IMR-90 (cell line): Measurements from ENCODE around the gene RELN. TPM values are rescaled to one million over a fixed set of nuclear protein-coding genes. Genes with fewer than 3 reads are reported as not detected.

Source experiments
- ATAC-seq: fragments of 200-7000 bp; cut with Tn5 transposase; 2 replicates; pipeline ENCODE4 v1.9.1; 2020; ENCODE audit warnings: low read depth, mild to moderate bottlenecking, moderate library complexity
- BruUV-seq: library from RNA; stranded (reverse); fragments of 400-500 nt; replicated peaks from 2 replicates; lab custom pipeline; 2021; lab: Mats Ljungman, UMichigan
- CTCF ChIA-PET: fragments of 300-600 bp; formaldehyde crosslinking; extraction: SDS; loops from one replicate; lab custom pipeline; 2021; ENCODE audit warnings: antibody characterized with exemption; lab: Yijun Ruan, JAX
- POLR2A ChIA-PET: fragments of 300-600 bp; sonication (Branson Sonifier 250); formaldehyde crosslinking; loops from one replicate; lab custom pipeline; 2022; ENCODE audit warnings: antibody characterized with exemption; ENCODE audit not compliant: unreplicated experiment; lab: Charles Lee
- DNase-seq: peaks from one replicate; pipeline ENCODE4 v3.0.0; 2013
- H2AFZ ChIP-seq: replicated peaks from 2 replicates; pipeline ENCODE3; 2013; ENCODE audit warnings: low read length, mild to moderate bottlenecking; ENCODE audit not compliant: poor library complexity
- H2AK5ac ChIP-seq: 2 replicates; pipeline ENCODE4 v1.6.1; 2013; ENCODE audit warnings: low read depth, low read length, inconsistent platforms
- H2AK9ac ChIP-seq: replicated peaks from 2 replicates; pipeline ENCODE3; 2013; ENCODE audit warnings: mild to moderate bottlenecking, low read depth, low read length, moderate library complexity; ENCODE audit not compliant: poor library complexity
- H2BK120ac ChIP-seq: 2 replicates; pipeline ENCODE4 v1.6.1; 2013; ENCODE audit warnings: low read depth, low read length, inconsistent platforms
- H2BK15ac ChIP-seq: 3 replicates; pipeline ENCODE4 v1.6.1; 2013; ENCODE audit warnings: low read depth, low read length, inconsistent platforms
- H2BK20ac ChIP-seq: 2 replicates; pipeline ENCODE4 v1.6.1; 2013; ENCODE audit warnings: low read depth, mild to moderate bottlenecking, inconsistent platforms, low read length, moderate library complexity
- H2BK5ac ChIP-seq: 2 replicates; pipeline ENCODE4 v1.6.1; 2013; ENCODE audit warnings: mild to moderate bottlenecking, low read depth, low read length, inconsistent platforms; ENCODE audit not compliant: poor library complexity, severe bottlenecking
- H3K14ac ChIP-seq: replicated peaks from 2 replicates; pipeline ENCODE4 v1.6.1; 2013; ENCODE audit warnings: low read depth, low read length, inconsistent platforms
- H3K18ac ChIP-seq: 2 replicates; pipeline ENCODE4 v1.6.1; 2013; ENCODE audit warnings: low read depth, low read length, control low read depth
- H3K23ac ChIP-seq: 2 replicates; pipeline ENCODE4 v1.6.1; 2013; ENCODE audit warnings: low read depth, low read length, inconsistent platforms
- H3K27ac ChIP-seq: 2 replicates; pipeline ENCODE4 v1.5.1; 2013; ENCODE audit warnings: mild to moderate bottlenecking, control low read depth, low read length; ENCODE audit not compliant: insufficient read depth
- H3K27me3 ChIP-seq: 2 replicates; pipeline ENCODE4 v1.6.1; 2013; ENCODE audit warnings: low read length; ENCODE audit not compliant: control insufficient read depth, insufficient read depth
- H3K36me3 ChIP-seq: 2 replicates; pipeline ENCODE4 v1.6.1; 2013; ENCODE audit warnings: low read length, mixed read lengths; ENCODE audit not compliant: control insufficient read depth, insufficient read depth
- H3K4ac ChIP-seq: 2 replicates; pipeline ENCODE4 v1.6.1; 2013; ENCODE audit warnings: low read depth, low read length, inconsistent platforms
- H3K4me1 ChIP-seq: 2 replicates; pipeline ENCODE4 v1.6.1; 2013; ENCODE audit warnings: low read length, mixed read lengths; ENCODE audit not compliant: control insufficient read depth, insufficient read depth
- H3K4me2 ChIP-seq: 2 replicates; pipeline ENCODE4 v1.6.1; 2013; ENCODE audit warnings: low read depth, mild to moderate bottlenecking, control low read depth, low read length, moderate library complexity
- H3K4me3 ChIP-seq: 2 replicates; pipeline ENCODE4 v1.5.1; 2013; ENCODE audit warnings: low read depth, mild to moderate bottlenecking, control low read depth, low read length, moderate library complexity; ENCODE audit not compliant: insufficient read depth
- H3K56ac ChIP-seq: 2 replicates; pipeline ENCODE4 v1.6.1; 2013; ENCODE audit warnings: low read length, inconsistent platforms; ENCODE audit not compliant: insufficient read depth; ENCODE audit errors: extremely low read depth
- H3K79me1 ChIP-seq, 2 experiments: 2 replicates each; pipeline ENCODE4 v1.6.1; 2013; ENCODE audit warnings: low read length in 2 of 2, inconsistent platforms in 1 of 2, low read depth in 1 of 2
- H3K9ac ChIP-seq: 2 replicates; pipeline ENCODE4 v1.6.1; 2013; ENCODE audit warnings: low read depth, low read length, control low read depth
- H3K9me1 ChIP-seq: 2 replicates; pipeline ENCODE4 v1.6.1; 2013; ENCODE audit warnings: low read length, inconsistent platforms; ENCODE audit not compliant: insufficient read depth
- H3K9me3 ChIP-seq: 2 replicates; pipeline ENCODE4 v1.6.1; 2013; ENCODE audit warnings: low read length; ENCODE audit not compliant: control insufficient read depth, insufficient read depth
- H4K20me1 ChIP-seq: 2 replicates; pipeline ENCODE4 v1.6.1; 2013; ENCODE audit warnings: low read length, inconsistent platforms; ENCODE audit not compliant: insufficient read depth
- H4K5ac ChIP-seq: 2 replicates; pipeline ENCODE4 v1.6.1; 2013; ENCODE audit warnings: mild to moderate bottlenecking, low read depth, low read length, control low read depth
- H4K8ac ChIP-seq, 2 experiments: 2 replicates each; pipeline ENCODE4 v1.6.1; 2013; ENCODE audit warnings: low read depth in 2 of 2, low read length in 2 of 2, control low read depth in 1 of 2, inconsistent platforms in 1 of 2
- H4K91ac ChIP-seq: 2 replicates; pipeline ENCODE4 v1.6.1; 2013; ENCODE audit warnings: low read depth, low read length, inconsistent platforms; ENCODE audit not compliant: insufficient read depth
- BHLHE40 ChIP-seq: fragments of 150-350 bp; IDR thresholded peaks from 2 replicates; pipeline ENCODE4 v1.6.1; 2016; ENCODE audit warnings: mild to moderate bottlenecking, low read depth, low read length
- CEBPB ChIP-seq: IDR thresholded peaks from 2 replicates; pipeline ENCODE4 v1.6.1; 2012; ENCODE audit warnings: low read depth, low read length, improper control_type of control experiment
- CHD1 ChIP-seq: IDR thresholded peaks from 2 replicates; pipeline ENCODE4 v1.6.1; 2012; ENCODE audit warnings: low read depth, low read length, improper control_type of control experiment
- CTCF ChIP-seq: conservative IDR thresholded peaks from 2 replicates; pipeline ENCODE4 v1.5.1; 2012; ENCODE audit warnings: mild to moderate bottlenecking, low read depth, low read length, improper control_type of control experiment
- ELK1 ChIP-seq: fragments of 150-350 bp; IDR thresholded peaks from 2 replicates; pipeline ENCODE4 v1.6.1; 2016; ENCODE audit warnings: low read depth, mild to moderate bottlenecking, low read length, moderate library complexity, borderline replicate concordance
- FOS ChIP-seq: fragments of 150-350 bp; IDR thresholded peaks from 2 replicates; pipeline ENCODE4 v1.6.1; 2016; ENCODE audit warnings: low read depth, low read length
- MAFK ChIP-seq: IDR thresholded peaks from 2 replicates; pipeline ENCODE4 v1.6.1; 2012; ENCODE audit warnings: low read depth, low read length, improper control_type of control experiment
- MAZ ChIP-seq: IDR thresholded peaks from 2 replicates; pipeline ENCODE4 v1.6.1; 2012; ENCODE audit warnings: low read depth, mild to moderate bottlenecking, low read length, improper control_type of control experiment, moderate library complexity, borderline replicate concordance
- NFE2L2 ChIP-seq: fragments of 150-350 bp; IDR thresholded peaks from 2 replicates; pipeline ENCODE4 v1.6.1; 2016; ENCODE audit warnings: low read depth, mild to moderate bottlenecking, low read length
- POLR2A ChIP-seq: IDR thresholded peaks from 2 replicates; pipeline ENCODE4 v1.6.1; 2012; ENCODE audit warnings: mild to moderate bottlenecking, low read depth, low read length
- RAD21 ChIP-seq: IDR thresholded peaks from 2 replicates; pipeline ENCODE4 v1.6.1; 2012; ENCODE audit warnings: low read length, improper control_type of control experiment
- RFX5 ChIP-seq: IDR thresholded peaks from 2 replicates; pipeline ENCODE4 v1.8.0; 2012; ENCODE audit warnings: low read depth, mild to moderate bottlenecking, low read length, moderate library complexity
- USF2 ChIP-seq: fragments of 150-350 bp; IDR thresholded peaks from 2 replicates; pipeline ENCODE4 v1.6.1; 2017; ENCODE audit warnings: mild to moderate bottlenecking, antibody characterized with exemption, low read length, low read depth
- WGBS, 2 experiments: methylation state at CpG; one replicate each; pipeline versions ENCODE4 v1.1.5 to v1.1.7; 2013; ENCODE audit warnings: missing lambda C conversion rate in 2 of 2; ENCODE audit not compliant: insufficient read length in 1 of 2; ENCODE audit errors: extremely low coverage in 2 of 2; 5-methylcytosine and 5-hydroxymethylcytosine counted together
- dilution Hi-C: fragments of 300-500 bp; cut with HindIII; formaldehyde crosslinking; loops from one replicate; pipeline ENCODE4 v1.14.3; 2018; ENCODE audit warnings: low sequenced_read_pairs; ENCODE audit not compliant: unreplicated experiment
- in situ Hi-C: fragments of 300-500 bp; cut with MboI; formaldehyde crosslinking; loops from 3 replicates; pipeline ENCODE4 v1.14.3; 2019; ENCODE audit warnings: low sequenced_read_pairs, inconsistent platforms, mixed read lengths
- intact Hi-C: fragments of 100-400 bp; cut with micrococcal nuclease; formaldehyde crosslinking; loops from 2 replicates; pipeline ENCODE4 v1.10.0; 2022
- polyA plus RNA-seq, 3 experiments: library from polyadenylated mRNA; depleted of rRNA; stranded (reverse); fragments of >200 nt; gene quantifications; 2 replicates each; pipeline ENCODE4 v1.2.3, GENCODE V29; 2012; ENCODE audit warnings: low replicate concordance in 1 of 3
- total RNA-seq: library from RNA; depleted of rRNA; stranded (reverse); fragments of >200 nt; gene quantifications from 2 replicates; pipeline ENCODE4 v1.2.3, GENCODE V29; 2012

RELN gene
- total and polyA plus RNA-seq, 2 of the 4 experiments (the other 2 are of a cell fraction): 14.7 to 23.7 TPM

DNA sequence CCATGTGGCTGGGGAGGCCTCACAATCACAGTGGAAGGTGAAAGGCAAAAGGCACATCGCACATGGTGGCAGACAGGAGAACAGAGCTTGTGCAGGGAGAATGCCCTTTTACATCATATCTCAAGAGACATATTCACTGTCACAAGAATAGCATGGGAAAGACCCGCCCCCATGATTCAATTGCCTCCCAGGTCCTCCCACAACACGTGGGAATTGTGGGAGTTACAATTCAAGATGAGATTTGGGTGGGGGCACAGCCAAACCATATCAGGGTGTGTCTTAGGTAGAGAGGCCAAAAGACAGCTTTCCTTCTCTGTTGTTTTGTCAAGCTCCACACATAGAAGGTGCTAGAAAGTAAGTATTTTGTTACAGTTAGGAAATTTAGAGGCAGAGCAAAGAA is 522.6 kb downstream of the RELN start:
- Histone ChIP-seq H3K27me3 (no peaks in the 10 kb centered on the region; the same call in 1 of the 2 replicates), H3K36me3 (no peaks in the 10 kb centered on the region), H3K23ac (no peak overlapping the region), H2AK5ac (no peak overlapping the region), H3K79me1 (no peaks in the 10 kb centered on the region), H3K4me3 (no peak overlapping the region), H3K18ac (no peak overlapping the region), H3K14ac (no peak overlapping the region), H3K9me3 (no peaks in the 10 kb centered on the region), H2BK120ac (no peak overlapping the region), H2AFZ (no peak overlapping the region), H3K9ac (no peak overlapping the region), H4K8ac (no peak overlapping the region), H3K56ac (no peak overlapping the region), H4K91ac (no peak overlapping the region), H3K4me2 (no peak overlapping the region), H3K4ac (no peak overlapping the region), H2BK20ac (no peak overlapping the region), H3K4me1 (no peaks in the 10 kb centered on the region), H4K20me1 (no peaks in the 10 kb centered on the region), H3K27ac (no peak overlapping the region), H2AK9ac (no peak overlapping the region), H4K5ac (no peak overlapping the region), H3K9me1 (no peaks in the 10 kb centered on the region), H2BK15ac (no peak overlapping the region), H2BK5ac (no peak overlapping the region)
- ChIA-PET CTCF (interaction anchor here (0.6 to 1.1 kb wide), 2 partner anchors 13 to 20 kb away, joined by 4 read pairs; no protein-coding TSS in a partner anchor), POLR2A (interaction anchor here (0.5 kb wide), 1 partner anchor 48 kb away, joined by 4 read pairs; no protein-coding TSS in a partner anchor)
- intact Hi-C loops: no loop called here
- no CpG with 5 or more reads among the region's 3 CpGs for WGBS, 2 experiments
- TF ChIP-seq RAD21 (no peak), CHD1 (no peak), ELK1 (no peak), FOS (no peak), MAFK (no peak), CTCF (no peak), POLR2A (no peak), MAZ (no peak), USF2 (no peak), RFX5 (no peak), NFE2L2 (no peak), CEBPB (no peak), BHLHE40 (no peak)
- dilution Hi-C loops: no loop called here
- in situ Hi-C loops: no loop called here
- ATAC-seq (no peak), DNase-seq (no peak)
- BruUV-seq: no TSS peak
